Measurements from ENCODE around the gene RBMS3.
"Not testable (repeated sequence)": the region's sequence is repeated elsewhere in the genome, so short reads cannot be mapped to it uniquely, and the experiment has no call there.

The RBMS3 gene

DNA sequence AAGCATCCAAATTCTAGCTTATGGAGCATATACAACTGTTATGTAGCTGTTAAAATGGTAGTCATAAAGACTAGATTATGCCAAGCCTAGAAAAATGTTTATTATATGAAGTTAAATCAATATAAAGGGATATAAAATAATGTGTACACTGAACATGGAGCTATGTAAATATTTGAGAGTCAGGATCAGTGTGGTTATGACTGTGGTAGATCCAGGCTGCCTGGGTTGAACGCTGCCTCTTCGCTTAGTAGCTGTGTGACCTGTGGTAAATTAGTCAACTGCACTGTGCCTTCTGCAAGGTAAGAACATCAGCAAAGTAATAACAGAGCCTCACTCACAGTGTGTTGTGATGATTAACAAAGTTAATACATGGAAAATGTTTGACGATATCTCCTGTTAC, 212.2 kb downstream of the RBMS3 start:
- DNase-seq = no peak

GRCh38 chr3:29494305-29495036, 213.6 kb downstream of the RBMS3 start:
- no peak for DNase-seq

DNA sequence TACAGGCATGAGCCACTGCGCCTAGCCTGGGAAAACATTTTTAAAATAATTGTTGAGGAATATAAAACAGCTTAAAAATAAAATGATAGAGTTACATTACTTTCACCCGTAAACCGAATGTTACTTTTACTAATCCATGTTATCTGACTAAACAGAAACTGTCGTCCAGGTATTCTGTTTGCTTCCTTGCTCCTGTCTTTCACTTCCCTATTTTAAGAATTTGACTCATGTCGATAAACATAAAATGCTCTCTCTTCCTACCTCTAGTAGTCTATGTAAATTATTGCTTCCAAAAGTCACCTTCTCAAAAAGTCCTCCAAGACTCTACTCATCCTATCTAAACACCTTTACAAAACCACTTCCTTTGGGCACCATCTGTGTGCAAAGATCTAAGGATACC, 216.4 kb downstream of the RBMS3 start:
- no peak for DNase-seq

- no peak for DNase-seq
Observed at GRCh38 chr3:29502771-29503170, 221.9 kb downstream of the RBMS3 start.

DNA sequence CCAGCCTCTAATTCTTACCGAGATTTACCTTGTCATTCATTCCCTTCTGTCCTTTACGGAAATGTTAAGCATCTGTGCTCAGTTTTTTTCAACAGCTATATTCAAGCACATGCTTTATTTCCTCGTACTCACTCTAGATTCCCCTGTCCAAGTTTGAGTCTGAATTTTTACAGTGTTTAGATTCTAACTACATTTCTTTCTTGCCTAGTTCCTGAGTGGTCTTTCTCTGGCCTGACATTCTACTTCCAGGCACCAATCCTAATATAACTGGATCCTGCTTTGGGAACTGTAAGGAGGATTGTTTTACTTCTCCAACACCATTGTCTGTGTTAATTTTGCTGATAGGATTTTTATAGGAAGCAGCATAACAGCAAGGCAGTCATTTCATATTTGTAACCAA, 222.4 kb downstream of the RBMS3 start:
- no peak for DNase-seq

GRCh38 chr3:29503958-29504357, 223.1 kb downstream of the RBMS3 start:
- no peak for DNase-seq

GRCh38 chr3:29506502-29506901, 225.6 kb downstream of the RBMS3 start:
- DNase-seq = no peak

- no peak for DNase-seq
Observed at GRCh38 chr3:29511701-29512100, 230.8 kb downstream of the RBMS3 start.

DNA sequence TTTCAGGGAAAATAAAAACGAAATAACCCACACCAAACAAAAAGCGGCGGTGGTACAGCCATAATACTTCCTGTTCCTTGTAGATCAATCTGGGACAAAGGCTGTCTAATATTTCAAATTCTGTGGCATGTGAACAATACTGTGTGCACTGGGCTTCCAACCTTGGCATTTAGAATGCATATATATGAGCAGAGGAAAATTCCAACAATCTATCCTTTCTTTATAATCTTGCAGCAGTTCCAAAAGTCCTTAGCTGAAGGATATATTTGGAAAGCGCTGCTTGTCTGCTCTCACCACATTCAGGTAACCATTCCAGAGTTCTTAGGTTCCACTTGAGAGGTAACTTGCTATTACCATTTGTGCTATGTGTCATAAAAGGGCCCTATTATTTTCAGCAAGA, 231.8 kb downstream of the RBMS3 start:
- DNase-seq = no peak

DNA sequence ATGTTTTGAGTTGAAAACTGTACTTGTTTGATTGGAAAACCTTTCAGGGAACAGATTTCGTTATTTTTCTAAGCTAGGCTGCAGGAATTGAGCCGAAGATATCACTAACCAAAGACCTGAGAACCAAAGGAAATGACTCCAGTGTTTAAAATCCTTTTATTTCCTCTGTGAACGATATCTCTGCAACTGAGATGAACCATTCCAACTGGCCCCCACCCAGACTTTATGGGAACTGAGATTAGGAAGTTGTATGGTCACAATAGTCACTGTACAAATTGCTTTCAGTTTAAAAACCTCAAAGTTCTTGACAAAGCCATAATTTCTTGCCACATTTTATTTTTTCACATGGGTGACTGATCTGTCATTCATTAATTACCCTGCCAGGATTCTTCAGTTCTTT, 232.4 kb downstream of the RBMS3 start:
- DNase-seq = no peak

DNA sequence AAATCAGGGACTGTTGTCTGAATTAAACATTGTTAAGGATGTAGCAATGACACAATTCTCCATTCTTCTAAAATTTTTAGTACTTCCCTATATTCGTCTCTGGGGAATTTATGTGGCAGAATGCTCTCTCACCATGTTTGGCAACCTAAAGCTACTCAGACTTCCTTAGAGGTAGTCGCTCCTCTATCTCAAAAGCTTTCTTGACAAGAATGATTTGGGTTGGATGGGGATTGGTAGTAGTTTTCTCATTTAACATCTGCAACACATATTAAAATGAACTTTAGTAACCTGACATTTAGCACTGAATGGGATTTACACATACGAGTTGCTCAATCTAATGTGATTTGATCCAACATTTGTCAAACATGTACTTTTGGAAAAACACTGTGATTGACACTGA, 233.3 kb downstream of the RBMS3 start:
- DNase-seq = no peak

DNA sequence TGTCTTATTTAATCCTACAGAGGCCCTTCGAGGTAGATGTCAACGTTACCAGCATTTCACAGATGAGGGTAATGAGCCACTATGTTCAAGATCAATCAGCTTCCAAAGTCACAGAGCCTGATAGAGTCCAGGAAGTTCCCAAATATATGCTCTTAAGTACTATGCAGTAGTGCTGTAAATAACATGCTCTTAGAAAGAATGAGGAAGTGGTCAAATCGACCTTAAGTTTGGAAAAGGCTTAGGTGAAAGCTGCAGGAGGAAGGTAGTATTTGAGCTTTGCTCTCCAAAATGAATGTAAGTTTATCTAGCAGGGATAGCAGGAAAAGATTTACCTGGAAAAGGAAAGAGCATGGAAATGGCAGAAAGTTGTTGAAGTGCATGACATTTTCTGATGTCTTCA, 234.0 kb downstream of the RBMS3 start:
- DNase-seq = no peak

GRCh38 chr3:29515451-29515850, 234.6 kb downstream of the RBMS3 start:
- no peak for DNase-seq

- no peak for DNase-seq
Observed at GRCh38 chr3:29516164-29516563, 235.3 kb downstream of the RBMS3 start.

DNA sequence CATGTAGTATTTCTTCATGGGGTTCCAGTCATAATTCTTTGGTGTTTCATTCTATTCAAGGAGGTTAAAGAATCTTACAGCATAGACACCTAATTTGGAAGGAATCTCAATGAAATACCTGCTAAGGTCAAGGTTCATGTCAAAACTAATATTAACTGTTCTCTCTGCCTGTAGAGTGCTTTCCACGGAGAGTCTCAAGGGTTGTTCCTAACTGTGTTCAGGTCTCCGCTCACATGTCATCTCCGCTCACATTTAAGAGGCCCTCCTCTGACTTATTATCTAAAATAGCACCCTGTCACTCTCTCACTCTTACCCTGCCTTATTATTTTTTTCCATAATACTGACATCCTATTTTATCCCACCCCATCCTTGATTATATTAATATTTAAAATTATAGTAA, 239.9 kb downstream of the RBMS3 start:
- DNase-seq = no peak

DNA sequence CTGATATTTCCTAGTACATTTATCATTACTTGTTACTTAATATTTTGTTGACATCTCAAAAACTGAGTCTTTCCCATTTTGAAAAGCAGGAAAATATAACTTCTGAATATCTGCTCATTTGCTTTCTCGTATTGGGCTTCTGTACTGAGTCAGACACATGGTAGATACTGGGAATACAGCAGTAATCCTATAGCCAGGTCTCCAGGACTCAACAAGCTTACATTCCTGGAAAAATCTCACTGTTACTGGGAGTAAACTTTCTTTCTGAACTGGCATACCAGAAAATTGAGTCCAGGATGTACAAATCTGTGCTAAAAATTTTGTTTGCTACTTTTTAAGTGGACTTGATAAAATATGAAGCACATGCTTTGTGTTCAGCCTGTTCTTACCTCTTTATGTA, 240.4 kb downstream of the RBMS3 start:
- DNase-seq = no peak

GRCh38 chr3:29521751-29522150, 240.9 kb downstream of the RBMS3 start:
- no peak for DNase-seq

- not testable (repeated sequence) for DNase-seq
Observed at GRCh38 chr3:29524433-29524832, 243.6 kb downstream of the RBMS3 start.

GRCh38 chr3:29525254-29525881, 244.5 kb downstream of the RBMS3 start:
- no peak for DNase-seq

DNA sequence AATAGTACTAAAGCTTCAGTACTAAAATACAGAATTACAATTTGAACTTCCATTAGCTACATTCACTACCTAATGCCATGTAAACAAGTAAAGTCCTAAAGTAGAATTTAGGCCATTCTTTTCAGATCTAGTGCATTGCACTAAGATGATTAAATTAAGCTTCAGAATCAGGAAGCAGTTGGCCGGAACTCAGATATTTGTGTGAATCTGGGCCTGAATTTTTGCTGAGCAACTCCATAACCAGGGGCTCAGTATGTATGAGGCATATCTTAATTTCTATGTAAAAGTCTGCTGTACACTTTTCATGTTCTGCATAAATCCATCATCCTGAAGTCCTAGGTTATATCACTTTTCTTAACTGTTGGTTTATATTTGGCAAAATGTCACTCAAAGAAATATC, 246.4 kb downstream of the RBMS3 start:
- no peak for DNase-seq

DNA sequence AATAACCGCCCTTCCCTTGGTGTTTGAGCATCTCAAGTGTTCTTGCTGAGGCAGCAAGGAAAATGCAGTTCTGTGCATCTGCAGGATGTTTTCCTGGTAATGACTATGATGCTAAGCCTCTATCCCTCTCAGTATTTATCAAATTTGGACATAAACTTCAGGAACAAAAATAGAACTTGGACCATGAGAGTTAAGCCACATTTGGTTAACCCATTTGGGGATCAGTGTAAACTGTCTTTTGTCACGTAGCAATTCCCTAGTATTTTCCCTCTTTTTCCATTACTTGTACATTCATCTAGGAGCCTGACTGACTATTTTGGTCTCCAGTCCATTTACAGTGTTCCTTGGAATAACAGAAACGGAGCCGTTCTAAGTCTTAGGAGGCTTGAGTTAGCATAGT, 250.8 kb downstream of the RBMS3 start:
- DNase-seq = no peak

DNA sequence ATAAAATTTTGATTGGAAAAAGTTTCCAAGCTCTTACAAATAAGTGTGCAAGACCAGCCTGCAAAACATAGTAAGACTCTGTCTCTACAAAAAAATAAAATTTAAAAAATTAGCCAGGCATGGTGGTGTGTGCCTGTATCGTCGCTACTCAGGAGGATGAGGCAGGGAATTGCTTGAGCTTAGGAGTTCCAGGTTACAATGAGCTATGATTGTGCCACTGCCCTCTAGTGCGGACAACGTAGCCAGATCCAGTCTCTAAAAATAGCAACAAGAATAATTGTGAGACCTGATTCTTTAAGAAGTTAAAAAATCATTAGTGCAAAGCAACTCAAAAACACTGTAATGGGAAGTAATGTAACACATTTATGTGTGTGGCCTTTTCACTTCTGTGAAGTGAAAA, 251.6 kb downstream of the RBMS3 start:
- no peak for DNase-seq

GRCh38 chr3:29534006-29534405, 253.1 kb downstream of the RBMS3 start:
- no peak for DNase-seq

DNA sequence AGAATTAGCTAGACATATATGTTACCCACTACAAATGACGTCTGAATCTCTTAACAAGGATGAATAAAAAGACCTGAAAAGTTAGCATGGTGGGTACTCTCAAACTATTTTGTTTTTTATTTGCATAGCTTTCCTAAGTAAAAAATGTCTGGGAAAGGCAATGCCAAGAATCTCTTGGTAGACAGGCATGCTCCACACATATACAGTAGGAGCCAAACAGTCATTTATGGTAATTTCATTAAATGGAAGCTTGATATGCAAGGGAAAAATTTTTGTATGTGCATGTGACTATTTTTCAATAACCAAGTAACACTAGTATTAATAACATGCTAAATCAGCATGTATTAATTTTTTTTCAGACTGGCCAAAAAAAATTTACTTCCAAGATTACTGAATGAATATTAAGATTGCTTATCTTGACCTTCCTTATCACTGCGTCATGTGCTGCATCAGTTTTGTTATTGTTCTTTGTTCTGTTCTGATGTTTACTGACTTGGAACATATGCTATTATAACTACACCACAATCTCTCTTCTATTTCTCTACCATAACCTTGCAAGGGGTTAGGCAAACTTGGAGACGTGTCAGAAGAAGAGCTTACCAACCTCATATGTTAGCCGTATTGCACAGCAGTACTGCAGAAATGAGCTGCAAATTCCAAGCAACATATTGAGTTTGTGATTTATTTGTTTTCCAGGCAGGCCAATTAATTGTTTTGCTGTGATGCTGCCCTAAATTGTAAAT, 255.3 kb downstream of the RBMS3 start:
- DNase-seq = no peak

All from activated naive CD4-positive, alpha-beta T cell (primary cell).